Stimulated activated CD8-positive, alpha-beta memory T cell treated with anti-CD3 and anti-CD28 coated beads, Interleukin-2, amount 100 ng/mL, for 48 hours (primary cell): ENCODE results near the gene SLC26A3.
"Not testable (repeated sequence)": the region's sequence is repeated elsewhere in the genome, so short reads cannot be mapped to it uniquely, and the experiment has no call there.

Experiments
- DNase-seq, 2 donors: peaks; one replicate each; pipeline ENCODE4 v3.0.0-alpha.2; 2020; ENCODE audit warnings: low read depth in 2 of 2

SLC26A3 gene

GRCh38 chr7:107803009-107803610 lies at the start of gene SLC26A3:
Gene SLC26A3, minus strand, starts transcription at chr7:107803223. Its CDS starts 8,714 bp downstream, at chr7:107794509.
- no peak for DNase-seq

GRCh38 chr7:107850643-107851042 lies 47.6 kb upstream of the SLC26A3 start:
- no peak for DNase-seq

GRCh38 chr7:107850216-107850615 lies 47.2 kb upstream of the SLC26A3 start:
- no peak for DNase-seq

GRCh38 chr7:107848211-107848610 lies 45.2 kb upstream of the SLC26A3 start:
- DNase-seq = not testable (repeated sequence)

- DNase-seq = not testable (repeated sequence)
These were observed 44.8 kb upstream of the SLC26A3 start for GRCh38 chr7:107847836-107848175.

- DNase-seq = no peak
These were observed 44.3 kb upstream of the SLC26A3 start for GRCh38 chr7:107847168-107847835.

- DNase-seq = no peak
These were observed 43.3 kb upstream of the SLC26A3 start for GRCh38 chr7:107846324-107846723.

GRCh38 chr7:107843184-107843583 lies 40.2 kb upstream of the SLC26A3 start:
- DNase-seq = no peak

GRCh38 chr7:107842213-107842612 lies 39.2 kb upstream of the SLC26A3 start:
- no peak for DNase-seq

GRCh38 chr7:107838816-107839565 lies 36.0 kb upstream of the SLC26A3 start:
- DNase-seq = no peak

GRCh38 chr7:107838024-107838601 lies 35.1 kb upstream of the SLC26A3 start:
- no peak for DNase-seq

GRCh38 chr7:107837145-107837512 lies 34.1 kb upstream of the SLC26A3 start:
- no peak for DNase-seq

GRCh38 chr7:107836237-107837144 lies 33.5 kb upstream of the SLC26A3 start:
- no peak for DNase-seq

- DNase-seq = no peak
These were observed 31.4 kb upstream of the SLC26A3 start for GRCh38 chr7:107834401-107834800.

- DNase-seq = no peak
These were observed 30.7 kb upstream of the SLC26A3 start for GRCh38 chr7:107833684-107834106.

- no peak for DNase-seq
These were observed 27.4 kb upstream of the SLC26A3 start for GRCh38 chr7:107830420-107830819.

GRCh38 chr7:107828540-107828939 lies 25.5 kb upstream of the SLC26A3 start:
- no peak for DNase-seq

- no peak for DNase-seq
These were observed 24.5 kb upstream of the SLC26A3 start for GRCh38 chr7:107827501-107827900.

- no peak for DNase-seq
These were observed 23.4 kb upstream of the SLC26A3 start for GRCh38 chr7:107826451-107826850.

GRCh38 chr7:107824858-107825257 lies 21.8 kb upstream of the SLC26A3 start:
- no peak for DNase-seq

GRCh38 chr7:107818622-107819021 lies 15.6 kb upstream of the SLC26A3 start:
- DNase-seq = no peak
